EH (cell line): ENCODE measurements around the gene TSPAN1.
A peak's percentile ranks its signal among the peaks of the same experiment; 100 is the strongest.

Experiments
- DNase-seq: peaks from one replicate; pipeline ENCODE4 v3.0.0-alpha.2; 2015; ENCODE audit warnings: low read depth

TSPAN1 gene, protein sequence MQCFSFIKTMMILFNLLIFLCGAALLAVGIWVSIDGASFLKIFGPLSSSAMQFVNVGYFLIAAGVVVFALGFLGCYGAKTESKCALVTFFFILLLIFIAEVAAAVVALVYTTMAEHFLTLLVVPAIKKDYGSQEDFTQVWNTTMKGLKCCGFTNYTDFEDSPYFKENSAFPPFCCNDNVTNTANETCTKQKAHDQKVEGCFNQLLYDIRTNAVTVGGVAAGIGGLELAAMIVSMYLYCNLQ

DNA sequence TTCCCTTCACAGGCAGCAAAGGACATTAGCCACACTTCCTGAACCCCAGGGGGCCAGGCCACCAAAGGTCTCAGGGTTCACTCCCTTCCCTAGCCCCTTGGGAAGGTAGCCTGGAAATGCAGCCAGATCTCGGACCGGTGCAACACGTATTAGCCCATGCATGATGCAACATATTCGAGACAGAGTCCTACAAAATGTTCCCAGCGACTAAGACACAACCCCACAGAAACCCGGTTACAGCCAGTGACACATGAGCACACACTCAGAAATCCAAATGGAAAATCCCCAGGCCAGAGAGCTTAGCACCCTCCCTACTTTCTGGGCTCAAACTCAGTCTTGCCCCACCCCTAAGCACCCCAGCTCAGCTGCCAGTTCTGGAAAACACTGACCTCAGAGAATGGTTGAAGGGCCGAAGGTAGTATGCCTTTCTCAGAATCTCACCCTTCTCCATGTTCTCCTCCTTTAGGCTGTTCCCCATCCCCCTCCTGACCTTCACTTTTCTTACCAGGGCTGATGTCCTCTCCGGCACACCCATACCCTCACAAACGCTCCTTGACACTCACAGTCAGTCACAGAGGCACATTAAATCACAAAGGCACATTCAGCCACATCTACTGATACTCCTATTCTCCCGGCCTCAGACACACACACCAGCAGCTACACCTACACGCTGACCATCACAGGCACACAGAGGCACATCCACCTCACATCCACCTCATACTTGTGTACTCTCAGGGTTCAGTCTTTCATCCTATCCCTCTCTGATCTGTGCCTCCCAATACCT lies at the start of gene TSPAN1:
Gene TSPAN1, plus strand, starts transcription at position 640 of the 784 bp plus-strand sequence. CDS start 6,021 bp downstream, outside the sequence.
- DNase-seq, result peak; percentile 45

DNA sequence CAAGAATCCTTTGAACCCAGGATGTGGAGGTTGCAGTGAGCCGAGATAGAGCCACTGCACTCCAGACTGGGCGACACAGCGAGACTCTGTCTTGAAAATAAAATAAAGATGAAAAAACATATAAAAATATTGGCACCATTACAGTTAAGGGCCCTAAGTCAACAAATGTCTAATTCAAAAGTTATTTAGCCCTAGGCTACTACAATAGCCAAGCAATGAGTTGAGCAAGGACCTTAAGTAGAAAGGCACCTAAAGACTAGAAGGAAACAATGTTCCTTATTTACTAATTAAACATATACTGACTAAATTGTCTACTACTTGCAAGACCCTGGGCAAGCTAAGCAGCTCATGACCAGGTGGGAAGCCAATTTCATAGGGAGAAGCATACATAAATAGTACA lies 46.5 kb upstream of the TSPAN1 start:
- DNase-seq, result peak; percentile 65

DNA sequence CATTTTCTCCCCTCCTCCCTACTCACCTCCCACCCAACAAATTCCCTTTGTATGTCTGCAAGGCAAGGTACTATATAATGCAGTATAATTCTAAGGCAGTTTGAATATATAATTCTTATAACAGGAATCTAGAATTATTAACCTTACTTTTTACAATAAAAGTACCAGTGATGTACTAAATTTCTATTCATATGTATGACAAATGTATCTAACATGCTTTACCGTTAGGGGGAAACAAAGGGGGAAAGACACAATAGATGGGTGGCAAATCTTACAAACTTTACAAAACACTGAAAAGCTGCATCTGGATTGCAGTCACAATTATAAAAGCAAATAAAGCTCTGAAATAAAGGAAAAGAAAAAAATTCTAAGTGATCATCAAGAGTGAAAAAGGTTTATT lies 44.8 kb upstream of the TSPAN1 start:
- DNase-seq, result no peak

DNA sequence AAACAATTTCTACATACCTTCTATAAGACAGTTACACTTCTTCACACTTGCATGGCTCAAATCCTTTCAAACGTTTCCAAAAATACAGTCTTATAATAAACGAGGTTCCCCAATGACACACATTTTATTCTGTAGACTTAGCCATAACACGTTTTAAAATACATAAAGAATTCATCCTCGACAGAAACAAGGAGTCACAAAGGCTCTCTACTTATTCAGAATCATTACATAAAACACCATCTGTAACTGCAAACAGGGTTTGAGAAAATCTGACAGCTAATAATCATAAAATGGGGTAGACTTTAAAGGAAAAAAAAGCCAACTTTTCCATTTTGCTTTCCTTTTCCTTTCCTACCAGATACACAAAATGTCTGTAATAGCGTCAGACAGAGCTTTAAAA lies 44.3 kb upstream of the TSPAN1 start:
- DNase-seq, result no peak

DNA sequence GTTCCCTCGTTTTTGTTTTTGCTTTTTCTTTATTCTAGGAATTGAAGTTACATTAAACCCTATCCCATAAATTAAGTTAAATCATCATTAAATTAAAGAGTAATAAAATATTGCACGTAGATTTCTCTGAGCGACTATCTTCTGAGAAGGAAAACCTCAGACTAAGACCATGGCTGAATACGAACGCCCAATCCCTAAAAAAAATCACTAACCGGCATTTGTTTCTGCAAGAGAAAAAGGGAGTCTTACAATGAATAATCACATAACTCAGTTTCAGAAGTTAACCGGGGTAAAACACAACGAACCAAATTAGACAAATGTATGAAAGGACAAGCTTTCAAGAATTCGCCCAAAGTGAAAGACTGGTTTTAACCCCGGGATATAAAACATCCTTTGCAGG lies 43.8 kb upstream of the TSPAN1 start:
- peak; percentile 34 for DNase-seq

DNA sequence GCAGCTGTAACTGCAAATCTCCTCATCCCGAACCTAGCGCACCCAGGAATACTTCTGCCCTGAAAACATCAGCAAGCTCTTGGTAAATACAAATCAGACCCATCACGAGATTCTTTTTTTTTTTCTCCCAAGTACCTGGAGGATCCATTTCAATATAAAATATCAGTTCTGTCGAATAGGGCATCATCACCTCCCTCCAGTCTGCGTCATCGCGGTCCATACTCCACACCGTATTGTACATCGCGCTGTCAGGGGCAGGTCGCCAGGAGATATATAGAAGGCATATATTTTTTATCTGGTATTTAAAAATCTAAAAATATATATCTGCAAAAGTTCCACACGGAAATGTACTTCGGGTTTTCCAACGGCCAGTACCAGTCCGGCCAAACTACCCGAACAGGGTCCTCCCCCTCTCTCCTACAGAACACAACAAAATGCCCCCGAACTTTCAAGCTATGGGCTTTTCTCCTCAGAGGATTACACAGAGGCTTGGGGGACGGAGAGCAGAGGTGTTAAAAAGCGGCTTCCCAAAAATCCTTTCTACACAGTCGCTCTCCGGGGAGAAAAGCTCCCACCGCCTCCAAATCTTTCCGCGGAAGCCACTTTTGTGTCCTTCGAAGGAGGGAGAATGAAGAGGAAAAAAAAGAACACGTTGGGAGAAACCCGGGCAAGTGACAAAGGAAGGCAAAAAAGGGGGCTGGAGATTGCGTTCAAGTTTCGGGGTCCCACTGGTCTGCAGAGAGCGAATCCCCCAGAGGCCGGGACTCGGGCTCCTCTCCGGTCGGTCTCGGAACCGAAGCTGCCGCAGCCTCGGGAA lies 43.0 kb upstream of the TSPAN1 start:
- peak; percentile 29 for DNase-seq

DNA sequence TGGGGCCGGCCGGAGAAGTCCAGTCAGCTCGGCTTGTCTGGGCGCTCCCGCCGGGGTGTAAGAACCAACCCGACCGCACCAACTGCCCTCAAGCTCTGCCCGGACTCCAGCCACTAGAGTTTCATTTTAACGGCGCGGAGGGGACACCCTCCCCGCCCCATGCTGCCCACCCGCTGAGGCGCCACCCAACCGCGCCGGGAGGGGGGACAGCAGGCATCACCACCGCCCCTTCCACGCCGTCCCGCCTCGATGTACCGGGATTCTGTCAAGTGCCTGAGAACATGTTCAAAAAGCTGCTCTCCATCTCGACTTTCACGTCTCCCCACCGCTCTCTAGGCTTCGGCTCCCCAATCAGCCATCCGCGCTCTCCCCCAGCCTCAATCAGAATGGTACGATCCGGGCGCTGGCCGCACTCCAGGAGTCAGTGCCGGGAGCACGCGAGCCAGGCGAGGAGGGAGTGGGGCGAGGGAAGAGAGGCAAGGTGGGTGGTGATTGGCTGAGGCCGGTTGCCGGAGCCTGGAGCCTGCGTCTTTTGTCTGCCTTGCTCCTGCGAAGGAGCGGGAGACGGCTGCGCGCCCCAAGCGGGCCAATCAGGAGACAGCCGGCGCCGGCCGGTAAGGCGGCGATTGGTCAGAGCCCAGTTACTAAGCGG lies 42.2 kb upstream of the TSPAN1 start, which contains the start of gene PIK3R3:
Gene PIK3R3, minus strand, starts transcription at position 101 of the 652 bp plus-strand sequence. CDS start 677 bp downstream, outside the sequence.
- peak; percentile 99 for DNase-seq

DNA sequence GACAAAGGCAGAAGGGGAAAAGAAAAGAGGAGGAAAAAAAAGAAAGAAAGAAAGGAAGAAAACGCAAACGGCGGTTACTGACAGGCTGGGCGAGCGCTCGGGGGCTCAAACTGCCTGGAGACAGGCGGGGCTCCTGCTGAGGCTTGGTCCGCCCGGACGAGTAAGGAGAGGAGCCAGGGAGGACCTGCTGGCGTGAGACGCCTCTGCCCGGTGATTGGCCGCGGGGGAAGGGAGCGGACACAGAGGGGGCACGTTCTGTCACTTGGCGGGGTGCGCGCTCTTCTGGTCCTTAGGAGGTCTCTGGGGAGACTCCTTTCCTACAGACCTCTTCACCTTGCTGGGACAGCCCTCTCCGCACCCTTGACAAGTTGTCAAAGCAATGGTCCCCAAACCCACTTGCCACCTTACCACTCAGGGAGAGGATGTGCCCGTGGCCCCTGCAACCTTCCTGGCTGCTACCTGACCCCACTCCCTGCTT lies 41.7 kb upstream of the TSPAN1 start:
- no peak for DNase-seq

DNA sequence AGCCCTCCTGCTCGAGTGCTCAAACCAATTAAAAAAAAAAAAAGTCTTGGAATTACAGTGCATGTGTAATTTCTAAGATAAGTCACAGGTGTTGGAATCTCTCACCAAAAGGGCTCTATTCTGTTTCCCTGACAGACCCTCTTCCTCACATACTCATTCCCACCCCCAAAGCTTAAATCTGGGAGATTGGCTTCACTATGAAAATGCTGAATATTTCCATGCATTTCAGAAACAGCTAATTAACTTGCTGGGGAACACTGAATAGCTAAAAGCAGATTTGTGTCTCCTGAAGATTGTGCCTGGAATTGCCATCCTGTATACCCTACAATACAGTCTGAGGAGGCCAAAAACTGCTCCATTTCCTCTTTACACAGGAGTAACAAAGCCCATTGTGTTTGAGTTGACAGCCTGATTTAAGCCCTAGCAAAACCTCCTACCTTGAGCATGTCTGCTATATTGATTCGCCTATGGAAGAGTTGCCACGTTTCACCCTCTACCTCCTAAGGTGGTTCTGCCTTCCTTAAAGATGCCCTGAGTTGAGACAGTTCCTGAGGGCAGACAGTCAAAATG lies 41.0 kb upstream of the TSPAN1 start:
- DNase-seq, result no peak

DNA sequence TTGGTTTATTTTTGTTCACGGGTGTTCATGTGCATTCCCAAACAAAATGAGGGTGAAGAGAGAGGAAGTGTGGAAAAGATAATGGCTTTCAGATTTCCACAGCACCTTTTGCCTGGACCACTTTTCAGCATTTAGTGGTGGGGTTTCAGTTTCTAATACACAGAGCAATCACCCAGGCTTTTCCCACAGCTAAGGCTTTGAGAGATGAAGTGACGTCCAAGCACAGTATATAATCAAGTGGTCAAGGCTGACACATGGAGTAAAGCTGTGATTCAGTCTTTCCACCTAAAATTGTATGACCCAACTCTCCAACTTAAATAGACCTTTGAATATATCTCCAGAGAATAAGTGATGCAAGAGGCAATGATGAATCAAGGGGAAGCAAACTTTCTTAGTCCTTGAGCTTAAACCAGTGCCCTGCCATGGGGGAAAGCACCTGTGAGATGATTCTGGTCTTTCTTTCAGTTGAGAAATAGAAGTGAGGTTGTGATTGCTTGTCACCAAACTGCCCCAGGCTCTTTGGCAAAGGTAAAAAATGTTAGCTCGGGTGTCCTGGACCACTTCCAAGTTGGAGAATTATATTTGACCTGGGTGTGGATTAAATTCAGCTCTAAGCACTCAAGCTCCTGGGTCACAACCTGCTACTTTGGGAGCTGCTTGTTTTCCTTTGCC lies 40.1 kb upstream of the TSPAN1 start:
- peak; percentile 39 for DNase-seq

DNA sequence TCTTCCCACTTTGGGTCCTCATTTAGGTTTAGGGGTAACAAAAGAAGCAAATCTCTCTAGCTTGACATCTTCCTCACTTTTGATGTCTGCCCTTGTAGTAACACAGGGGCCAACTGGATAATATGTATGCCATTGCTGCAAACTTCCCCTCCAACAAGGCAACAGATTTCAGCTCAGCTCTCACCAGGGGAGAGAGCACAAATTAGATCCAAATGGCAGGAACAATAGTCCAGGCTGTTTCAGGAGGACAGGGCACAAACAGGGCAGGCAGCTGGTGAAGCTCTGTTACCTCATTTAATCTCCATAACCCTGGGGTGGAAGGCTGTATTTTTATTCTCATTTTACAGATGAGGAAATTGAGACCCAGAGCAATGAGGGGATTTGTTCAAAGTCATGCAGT lies 38.2 kb upstream of the TSPAN1 start:
- no peak for DNase-seq

DNA sequence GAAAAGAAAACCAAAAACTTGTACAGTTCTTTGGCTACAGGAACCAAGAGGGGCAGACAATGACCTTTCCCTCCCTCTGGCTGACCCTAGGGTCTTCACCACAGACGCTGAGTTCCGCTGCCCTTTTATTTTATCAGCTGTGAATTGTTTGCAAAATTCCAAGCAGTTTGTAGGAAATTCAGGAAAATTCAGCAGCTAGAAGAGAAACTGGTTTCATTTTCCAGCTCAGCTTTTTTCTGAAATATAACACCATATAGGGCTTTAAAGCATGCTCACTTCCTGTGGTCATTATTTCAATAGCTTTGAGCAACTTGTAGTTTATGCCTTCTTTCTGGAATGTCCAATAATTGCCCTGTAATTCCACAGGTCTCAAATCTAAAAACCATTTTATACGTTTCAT lies 37.0 kb upstream of the TSPAN1 start:
- DNase-seq, result peak; percentile 65

DNA sequence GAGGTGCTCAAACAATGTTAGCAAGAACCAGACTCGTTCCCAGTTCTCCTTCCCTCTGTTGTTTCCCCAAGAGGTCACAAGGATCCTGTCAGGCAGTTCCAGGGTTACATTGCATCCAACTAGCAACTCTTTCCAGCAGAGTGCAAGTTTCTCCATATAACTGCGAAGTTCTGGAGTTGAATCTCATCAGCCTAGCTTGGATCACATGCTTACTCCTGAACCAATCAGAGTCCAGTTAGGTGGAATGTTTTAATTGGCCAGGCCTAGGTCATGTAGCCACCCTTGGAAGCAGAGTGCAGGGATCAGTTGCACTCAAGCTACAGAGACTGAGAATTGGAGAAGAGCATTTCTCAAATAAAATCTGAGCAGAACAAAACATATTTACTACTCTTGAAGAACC lies 26.6 kb upstream of the TSPAN1 start:
- peak; percentile 12 for DNase-seq

DNA sequence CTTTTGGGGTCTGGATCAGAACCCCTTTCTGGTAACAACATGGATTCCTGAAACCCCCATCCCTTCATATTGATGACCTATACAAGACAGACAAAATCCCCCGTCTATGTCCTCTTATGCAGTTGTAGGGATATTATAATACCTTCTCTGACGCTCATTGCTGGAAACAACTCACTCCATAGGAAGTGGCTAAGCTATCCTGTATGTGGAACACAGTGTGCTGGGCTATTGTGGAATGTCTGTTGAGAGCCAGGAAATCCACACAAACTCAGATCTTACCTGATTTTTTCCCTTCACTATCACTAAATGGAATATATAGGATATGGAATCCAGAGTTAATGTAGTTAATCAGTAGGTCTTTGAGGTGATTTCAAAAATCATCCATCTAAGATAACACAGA lies 24.8 kb upstream of the TSPAN1 start:
- no peak for DNase-seq

DNA sequence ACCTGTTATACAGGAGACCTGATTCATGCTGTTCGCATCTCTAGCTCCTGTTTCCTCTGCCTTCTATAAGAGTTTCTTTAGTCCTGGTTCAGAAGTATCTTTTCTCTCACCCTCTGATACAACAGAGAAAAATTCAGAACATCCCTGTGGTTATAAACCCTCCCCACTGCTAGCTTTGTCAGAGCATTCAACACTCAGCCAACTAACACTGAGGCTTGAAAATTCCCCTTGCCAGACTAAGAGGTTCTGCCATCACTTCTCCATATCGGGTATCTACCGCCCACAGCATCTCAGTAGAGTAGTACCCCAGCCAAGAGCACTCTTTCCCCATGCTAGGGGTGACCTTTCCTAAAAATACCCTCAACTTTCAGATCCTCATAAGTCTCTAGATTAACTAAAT lies 22.9 kb upstream of the TSPAN1 start:
- peak; percentile 81 for DNase-seq

DNA sequence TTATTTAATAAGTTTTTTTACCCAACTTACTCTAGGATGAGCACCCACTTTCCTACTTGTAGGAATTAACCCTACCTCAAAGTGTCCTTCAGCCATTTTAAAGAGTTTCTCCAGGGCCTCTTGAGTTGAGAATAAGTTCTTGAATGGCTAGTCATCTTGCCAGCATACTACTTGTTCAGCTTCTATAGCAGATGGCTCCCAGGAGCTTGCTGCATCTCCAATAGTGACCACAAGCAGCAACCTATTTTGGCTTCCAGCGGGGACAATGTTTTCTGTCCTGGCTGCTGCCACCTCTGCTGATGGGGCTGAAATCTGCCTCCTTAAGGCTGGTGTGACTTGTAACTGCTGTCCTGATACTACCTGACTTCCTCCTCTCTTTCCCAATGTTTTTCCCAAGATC lies 21.7 kb upstream of the TSPAN1 start:
- DNase-seq, result no peak

DNA sequence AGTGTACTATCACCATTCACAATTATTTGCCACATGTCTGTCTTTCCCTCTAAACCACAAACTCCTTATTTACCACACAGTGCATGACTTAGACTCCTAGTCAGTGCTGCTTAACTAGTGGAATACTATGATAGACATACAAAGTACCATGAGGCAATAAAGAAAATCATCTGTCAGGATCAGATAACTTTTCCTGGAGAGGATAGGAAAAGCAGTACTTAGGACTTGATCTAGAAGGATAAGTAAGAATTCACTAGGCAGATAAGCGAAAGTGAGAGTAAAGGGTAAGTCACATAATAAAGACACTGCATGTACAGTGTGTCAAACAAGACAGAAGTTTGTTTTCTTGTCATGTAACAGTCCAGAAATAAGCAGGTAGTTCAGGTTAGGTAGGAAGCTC lies 21.2 kb upstream of the TSPAN1 start:
- peak; percentile 26 for DNase-seq

DNA sequence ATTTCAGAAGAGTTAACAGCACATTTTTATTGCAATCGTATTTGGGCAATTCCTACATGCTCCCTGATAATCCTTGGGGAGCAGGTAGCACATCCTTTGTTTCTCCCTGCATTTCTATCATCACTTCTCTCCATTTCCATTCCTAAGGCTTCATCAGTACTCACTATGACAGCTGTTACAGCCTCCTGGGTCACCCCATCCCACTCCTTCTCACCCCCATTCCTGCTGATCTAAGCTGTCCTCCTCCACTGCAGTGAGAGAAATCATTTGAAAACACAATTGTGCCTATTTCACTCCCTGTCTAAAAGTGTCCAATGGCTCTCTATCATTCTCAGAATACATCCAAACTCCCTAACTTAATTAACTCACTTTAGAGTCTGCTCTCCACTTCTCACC lies 17.0 kb upstream of the TSPAN1 start:
- no peak for DNase-seq

DNA sequence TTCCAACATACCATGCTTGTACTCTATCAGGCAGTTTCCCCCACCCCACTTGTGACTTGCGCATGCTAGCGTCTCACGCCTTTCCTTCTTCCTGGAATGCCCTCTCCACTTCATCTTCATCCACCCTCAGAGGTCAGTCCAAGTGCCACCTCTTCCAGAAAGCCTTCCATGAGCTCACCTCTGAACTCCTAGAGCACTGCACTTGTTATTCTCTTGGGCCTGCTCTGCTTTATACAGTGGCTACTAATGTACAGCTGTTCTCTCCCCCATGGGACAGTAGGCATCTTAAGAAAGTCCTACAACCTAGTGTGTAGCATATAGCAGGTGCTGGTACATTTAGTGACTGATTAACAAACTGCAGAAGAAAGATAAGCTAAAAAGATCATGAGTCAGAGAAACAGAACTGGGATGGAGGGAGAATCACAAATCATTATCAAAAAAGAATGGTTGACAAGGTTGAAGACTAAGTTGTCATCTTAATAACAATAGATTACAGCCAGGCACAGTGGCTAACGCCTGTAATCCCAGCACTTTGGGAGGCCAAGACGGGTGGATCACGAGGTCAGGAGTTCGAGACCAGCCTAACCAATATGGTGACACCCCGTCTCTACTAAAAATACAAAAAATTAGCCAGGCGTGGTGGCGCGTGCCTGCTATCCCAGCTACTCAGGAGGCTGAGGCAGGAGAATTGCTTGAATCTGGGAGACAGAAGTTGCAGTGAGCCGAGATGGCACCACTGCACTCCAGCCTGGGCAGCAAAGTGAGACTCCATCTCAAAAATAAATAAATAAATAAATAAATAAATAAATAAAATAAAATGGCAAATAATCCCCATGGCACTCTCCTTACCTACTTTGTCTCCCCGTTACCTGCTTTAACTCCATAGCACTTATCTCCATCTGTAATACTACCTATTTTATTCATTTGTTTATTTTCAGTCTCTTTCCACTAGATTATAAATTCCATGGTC lies 16.3 kb upstream of the TSPAN1 start:
- no peak for DNase-seq

DNA sequence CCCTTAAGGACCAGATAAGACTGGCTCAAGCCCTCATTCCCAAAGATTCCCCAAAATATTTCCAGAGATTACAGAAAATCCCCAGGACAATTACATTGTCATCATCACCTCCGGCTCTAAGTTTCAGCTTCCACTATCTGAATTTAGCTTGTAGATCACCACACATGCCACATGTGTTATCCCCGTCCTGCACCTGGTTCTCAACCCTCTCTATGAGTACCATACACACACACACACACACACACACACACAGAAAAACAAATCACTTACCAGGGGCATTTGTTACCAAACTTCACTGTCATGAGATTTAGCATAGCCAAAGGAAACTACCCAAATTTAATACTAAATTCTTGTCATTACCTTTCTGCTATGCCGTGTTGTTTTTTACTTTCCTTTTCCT lies 15.4 kb upstream of the TSPAN1 start:
- DNase-seq, result no peak
